OCI-LY1 (cell line): Measurements from ENCODE around the gene SCN1B.
"Not testable (repeated sequence)": the region's sequence is repeated elsewhere in the genome, so short reads cannot be mapped to it uniquely, and the experiment has no call there.

Experiments used
- H2AFZ ChIP-seq: fragments of 200-600 bp; sonication (generic), shearing (Covaris generic); 2 replicates; pipeline ENCODE4 v1.6.0; 2014; ENCODE audit warnings: antibody characterized with exemption, mild to moderate bottlenecking, low read length
- H3F3A ChIP-seq: fragments of 200-600 bp; sonication (generic), shearing (Covaris generic); 2 replicates; pipeline ENCODE4 v1.6.0; 2014; ENCODE audit warnings: mild to moderate bottlenecking, antibody characterized with exemption, low read length, moderate library complexity; ENCODE audit not compliant: insufficient read depth
- H3K27ac ChIP-seq: fragments of 200-600 bp; sonication (generic); 2 replicates; pipeline ENCODE4 v1.5.1; 2014; ENCODE audit warnings: low read length, mixed run types, mild to moderate bottlenecking, low read depth; ENCODE audit not compliant: poor library complexity, severe bottlenecking
- H3K27me3 ChIP-seq: fragments of 200-600 bp; sonication (generic); 2 replicates; pipeline ENCODE4 v1.6.0; 2014; ENCODE audit warnings: antibody characterized with exemption, mild to moderate bottlenecking, low read length, moderate library complexity; ENCODE audit not compliant: insufficient read depth
- H3K36me3 ChIP-seq: fragments of 200-600 bp; sonication (generic); 2 replicates; pipeline ENCODE4 v1.6.1; 2014; ENCODE audit warnings: mild to moderate bottlenecking, antibody characterized with exemption, low read length, moderate library complexity, mixed read lengths; ENCODE audit not compliant: insufficient read depth
- H3K4me1 ChIP-seq: fragments of 200-600 bp; sonication (generic); 2 replicates; pipeline ENCODE4 v1.5.1; 2014; ENCODE audit warnings: mild to moderate bottlenecking, low read length, moderate library complexity; ENCODE audit not compliant: insufficient read depth, severe bottlenecking
- H3K4me2 ChIP-seq: fragments of 200-600 bp; sonication (generic), shearing (Covaris generic); 2 replicates; pipeline ENCODE4 v1.6.1; 2014; ENCODE audit warnings: low read length
- H3K4me3 ChIP-seq: fragments of 200-600 bp; sonication (generic); 2 replicates; pipeline ENCODE4 v1.5.1; 2014; ENCODE audit warnings: low read length, low read depth, mild to moderate bottlenecking, mixed read lengths; ENCODE audit not compliant: poor library complexity, severe bottlenecking
- H3K79me2 ChIP-seq: fragments of 200-600 bp; shearing (Covaris generic); 2 replicates; pipeline ENCODE4 v1.6.1; 2016; ENCODE audit warnings: mixed run types, low read length, mixed read lengths; ENCODE audit not compliant: insufficient read depth
- H3K9ac ChIP-seq: fragments of 200-600 bp; sonication (generic), shearing (Covaris generic); 2 replicates; pipeline ENCODE4 v1.6.1; 2014; ENCODE audit warnings: mild to moderate bottlenecking, low read length, mixed read lengths
- H3K9me2 ChIP-seq: fragments of 200-600 bp; sonication (generic), shearing (Covaris generic); 2 replicates; pipeline ENCODE4 v1.6.1; 2014; ENCODE audit warnings: low read depth, mild to moderate bottlenecking, low read length, mixed read lengths
- H3K9me3 ChIP-seq: fragments of 200-600 bp; shearing (Covaris generic); 2 replicates; pipeline ENCODE4 v1.6.1; 2014; ENCODE audit warnings: low read length, mixed read lengths
- H4K20me1 ChIP-seq: fragments of 200-600 bp; sonication (generic), shearing (Covaris generic); 2 replicates; pipeline ENCODE4 v1.6.0; 2016; ENCODE audit warnings: mild to moderate bottlenecking, low read length; ENCODE audit not compliant: insufficient read depth
- EZH2 ChIP-seq: fragments of 200-600 bp; sonication (generic), shearing (Covaris generic); IDR thresholded peaks from 2 replicates; pipeline ENCODE4 v1.8.0; 2017; ENCODE audit warnings: borderline replicate concordance, mixed run types, mild to moderate bottlenecking, antibody characterized with exemption, low read length, moderate library complexity, mixed read lengths
- TF ChIP-seq, protein P1 (sequence below): fragments of 200-600 bp; sonication (generic), shearing (Covaris generic); IDR thresholded peaks from 2 replicates; pipeline ENCODE4 v1.5.1; 2017; ENCODE audit warnings: mild to moderate bottlenecking, antibody characterized with exemption, low read length, moderate library complexity, mixed read lengths

SCN1B gene

DNA sequence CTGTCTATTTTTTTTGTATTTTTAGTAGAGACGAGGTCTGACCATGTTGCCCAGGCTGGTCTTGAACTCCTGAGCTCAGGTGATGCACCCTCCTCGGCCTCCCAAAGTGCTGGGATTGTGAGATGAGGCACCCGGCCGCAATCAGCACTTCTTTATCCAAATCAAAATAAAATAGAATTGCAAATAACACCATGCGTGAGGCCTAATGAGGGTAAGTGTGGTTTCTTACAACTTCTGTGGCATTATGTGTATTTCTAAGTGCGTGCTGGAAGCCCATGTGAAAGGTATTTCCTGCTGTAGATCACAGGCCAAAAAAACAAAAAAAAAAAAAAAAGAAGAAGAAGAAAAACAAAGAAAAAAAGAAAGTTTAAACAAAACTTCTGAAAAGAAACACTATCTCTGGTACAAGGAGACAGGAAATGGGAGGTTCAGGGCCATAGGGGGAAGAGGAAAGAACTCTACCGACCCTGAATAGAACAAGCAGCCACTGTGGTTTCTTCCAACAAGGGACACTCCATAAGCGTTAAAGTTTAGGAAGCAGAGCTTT is 33.1 kb upstream of the SCN1B start:
- no peaks in the 10 kb centered on the region for H3K9me3 ChIP-seq
- no peak for TF ChIP-seq EZH2
- TF ChIP-seq, protein P1, sequence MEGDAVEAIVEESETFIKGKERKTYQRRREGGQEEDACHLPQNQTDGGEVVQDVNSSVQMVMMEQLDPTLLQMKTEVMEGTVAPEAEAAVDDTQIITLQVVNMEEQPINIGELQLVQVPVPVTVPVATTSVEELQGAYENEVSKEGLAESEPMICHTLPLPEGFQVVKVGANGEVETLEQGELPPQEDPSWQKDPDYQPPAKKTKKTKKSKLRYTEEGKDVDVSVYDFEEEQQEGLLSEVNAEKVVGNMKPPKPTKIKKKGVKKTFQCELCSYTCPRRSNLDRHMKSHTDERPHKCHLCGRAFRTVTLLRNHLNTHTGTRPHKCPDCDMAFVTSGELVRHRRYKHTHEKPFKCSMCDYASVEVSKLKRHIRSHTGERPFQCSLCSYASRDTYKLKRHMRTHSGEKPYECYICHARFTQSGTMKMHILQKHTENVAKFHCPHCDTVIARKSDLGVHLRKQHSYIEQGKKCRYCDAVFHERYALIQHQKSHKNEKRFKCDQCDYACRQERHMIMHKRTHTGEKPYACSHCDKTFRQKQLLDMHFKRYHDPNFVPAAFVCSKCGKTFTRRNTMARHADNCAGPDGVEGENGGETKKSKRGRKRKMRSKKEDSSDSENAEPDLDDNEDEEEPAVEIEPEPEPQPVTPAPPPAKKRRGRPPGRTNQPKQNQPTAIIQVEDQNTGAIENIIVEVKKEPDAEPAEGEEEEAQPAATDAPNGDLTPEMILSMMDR = no peak
- H3K4me3 ChIP-seq = no peak overlapping the region
- no peaks in the 10 kb centered on the region for H3K9me2 ChIP-seq
- H3K27ac ChIP-seq = no peak overlapping the region
- no peak overlapping the region; the same call in 1 of the 2 replicates for H3K4me2 ChIP-seq
- H3K36me3 ChIP-seq = peaks cover 4% of the 10 kb centered on the region; the same call in 1 of the 2 replicates
- H3K9ac ChIP-seq = no peak overlapping the region
- H2AFZ ChIP-seq = no peak overlapping the region
- peaks cover 9% of the 10 kb centered on the region; the same call in 1 of the 2 replicates for H3K27me3 ChIP-seq
- peaks cover 35% of the 10 kb centered on the region for H3K4me1 ChIP-seq
- H3F3A ChIP-seq = no peaks in the 10 kb centered on the region
- H3K79me2 ChIP-seq = peaks cover 11% of the 10 kb centered on the region
- no peaks in the 10 kb centered on the region for H4K20me1 ChIP-seq

DNA sequence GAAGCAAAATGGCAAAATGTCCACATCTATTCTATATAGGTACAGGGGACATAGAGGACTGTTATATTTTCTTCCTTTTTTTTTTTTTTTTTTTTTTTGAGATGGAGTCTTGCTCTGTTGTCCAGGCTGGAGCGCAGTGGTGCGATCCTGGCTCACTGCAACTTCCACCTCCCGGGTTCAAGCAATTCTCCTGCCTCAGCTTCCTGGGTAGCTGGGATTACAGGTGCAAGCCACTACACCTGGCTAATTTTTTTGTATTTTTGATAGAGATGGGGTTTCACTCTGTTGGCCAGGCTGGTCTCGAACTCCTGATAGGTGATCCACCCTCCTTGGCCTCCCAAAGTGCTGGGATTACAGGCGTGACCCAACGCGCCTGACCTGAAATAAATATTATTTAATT is 32.0 kb upstream of the SCN1B start:
- not testable (repeated sequence) for H3K9me3 ChIP-seq, H3K4me3 ChIP-seq, H3K27ac ChIP-seq, H2AFZ ChIP-seq, H3K4me2 ChIP-seq, H3F3A ChIP-seq, H3K9ac ChIP-seq, H3K9me2 ChIP-seq, H4K20me1 ChIP-seq, H3K27me3 ChIP-seq
- Histone ChIP-seq H3K79me2 (peaks cover 18% of the 10 kb centered on the region), H3K36me3 (peaks cover 12% of the 10 kb centered on the region; the same call in 1 of the 2 replicates), H3K4me1 (peaks cover 46% of the 10 kb centered on the region)

DNA sequence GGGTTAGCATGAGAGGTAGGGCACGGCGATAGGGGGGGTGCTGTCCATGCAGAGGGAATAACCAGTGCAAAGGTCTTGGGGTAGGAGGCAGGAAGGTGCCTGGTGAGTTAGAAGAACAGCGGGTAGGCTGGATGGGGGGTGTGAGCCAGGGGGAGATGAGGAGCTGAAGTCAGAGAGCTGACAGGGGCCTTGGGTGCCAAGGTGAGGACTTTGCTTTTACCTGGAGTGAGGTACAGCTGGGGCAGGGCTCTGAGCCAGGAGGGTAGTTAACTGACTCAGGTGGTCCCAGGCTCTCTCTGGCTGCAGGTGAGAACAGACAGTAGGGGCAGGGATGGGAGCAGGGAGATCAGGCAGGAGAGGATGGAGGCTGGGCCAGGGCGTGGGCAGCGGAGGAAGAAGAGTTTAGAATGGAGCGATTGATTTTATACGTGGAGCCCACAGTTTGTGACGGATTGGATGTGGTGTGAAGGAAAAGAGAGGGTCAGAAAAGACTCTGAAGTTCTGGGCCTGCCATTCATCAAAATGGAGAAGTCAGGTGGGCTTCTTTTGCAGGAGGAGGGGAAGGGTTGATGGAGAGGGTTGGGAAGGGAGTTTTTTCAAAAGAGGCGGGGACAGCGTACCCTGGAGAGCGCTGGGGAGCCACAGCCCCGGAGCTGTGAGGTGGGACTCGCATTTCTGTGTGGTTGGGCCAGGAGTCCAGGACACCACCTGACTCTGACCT is 31.3 kb upstream of the SCN1B start:
- Histone ChIP-seq H3K9ac (no peak overlapping the region; the same call in 1 of the 2 replicates), H4K20me1 (no peaks in the 10 kb centered on the region), H3K4me1 (peaks cover 52% of the 10 kb centered on the region), H2AFZ (no peak overlapping the region), H3K27me3 (peaks cover 5% of the 10 kb centered on the region; the same call in 1 of the 2 replicates), H3K36me3 (peaks cover 17% of the 10 kb centered on the region; the same call in 1 of the 2 replicates), H3F3A (no peaks in the 10 kb centered on the region), H3K9me3 (no peaks in the 10 kb centered on the region), H3K27ac (no peak overlapping the region), H3K4me2 (peak overlapping the region; percentile 93; the same call in 1 of the 2 replicates), H3K4me3 (peak overlapping the region; percentile 86), H3K9me2 (no peaks in the 10 kb centered on the region), H3K79me2 (peaks cover 22% of the 10 kb centered on the region)
- no peak for TF ChIP-seq EZH2
- TF ChIP-seq, protein P1 = no peak
